Measurements from ENCODE around the gene WHRN. TPM values are rescaled to one million over a fixed set of nuclear protein-coding genes. Genes with fewer than 3 reads are reported as not detected.

Gene WHRN
- total RNA-seq, 4 donors from 2014 or later: 8.1 to 12.6 (median 10.7) TPM

DNA sequence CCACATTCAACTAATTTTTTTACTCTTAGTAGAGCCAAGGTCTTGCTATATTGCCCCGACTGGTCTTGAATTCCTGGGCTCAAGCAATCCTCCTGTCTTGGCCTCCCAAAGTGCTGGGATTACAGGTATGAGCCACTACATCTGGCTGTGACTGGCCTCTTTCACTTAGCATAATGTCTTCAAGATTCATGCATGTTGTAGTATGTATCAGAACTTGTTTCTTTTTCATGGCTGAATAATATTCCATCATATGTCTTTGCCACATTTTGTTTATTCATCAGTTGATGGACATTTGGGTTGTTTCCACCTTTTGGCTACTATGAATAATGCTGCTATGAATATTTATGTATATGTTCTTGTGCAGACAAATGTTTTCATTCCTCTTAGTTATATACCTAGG is 12.8 kb upstream of the WHRN start:
- Histone ChIP-seq H3K4me1 (no peaks in the 10 kb centered on the region), H3K4me3 (no peak overlapping the region), H3K27ac (replicated peaks in 1 of 4) (no peak overlapping the region), H3K9me3 (no peaks in the 10 kb centered on the region), H3K27me3 (no peaks in the 10 kb centered on the region), H3K36me3 (no peaks in the 10 kb centered on the region)
- DNase-seq (ENCODE audit: extremely low spot score): no peak
- TF ChIP-seq, protein P1, sequence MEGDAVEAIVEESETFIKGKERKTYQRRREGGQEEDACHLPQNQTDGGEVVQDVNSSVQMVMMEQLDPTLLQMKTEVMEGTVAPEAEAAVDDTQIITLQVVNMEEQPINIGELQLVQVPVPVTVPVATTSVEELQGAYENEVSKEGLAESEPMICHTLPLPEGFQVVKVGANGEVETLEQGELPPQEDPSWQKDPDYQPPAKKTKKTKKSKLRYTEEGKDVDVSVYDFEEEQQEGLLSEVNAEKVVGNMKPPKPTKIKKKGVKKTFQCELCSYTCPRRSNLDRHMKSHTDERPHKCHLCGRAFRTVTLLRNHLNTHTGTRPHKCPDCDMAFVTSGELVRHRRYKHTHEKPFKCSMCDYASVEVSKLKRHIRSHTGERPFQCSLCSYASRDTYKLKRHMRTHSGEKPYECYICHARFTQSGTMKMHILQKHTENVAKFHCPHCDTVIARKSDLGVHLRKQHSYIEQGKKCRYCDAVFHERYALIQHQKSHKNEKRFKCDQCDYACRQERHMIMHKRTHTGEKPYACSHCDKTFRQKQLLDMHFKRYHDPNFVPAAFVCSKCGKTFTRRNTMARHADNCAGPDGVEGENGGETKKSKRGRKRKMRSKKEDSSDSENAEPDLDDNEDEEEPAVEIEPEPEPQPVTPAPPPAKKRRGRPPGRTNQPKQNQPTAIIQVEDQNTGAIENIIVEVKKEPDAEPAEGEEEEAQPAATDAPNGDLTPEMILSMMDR (IDR thresholded peaks at IDR 0.05): no peak
- TF ChIP-seq POLR2AphosphoS5 (IDR thresholded peaks at IDR 0.05) (no peak), EP300 (IDR thresholded peaks at IDR 0.05) (no peak), POLR2A (IDR thresholded peaks at IDR 0.05; ENCODE audit: low read depth) (no peak)
- WGBS: 100% methylated on average over 1 of the region's 1 CpG
- intact Hi-C loops (cut with DNase I): no loop called here

DNA sequence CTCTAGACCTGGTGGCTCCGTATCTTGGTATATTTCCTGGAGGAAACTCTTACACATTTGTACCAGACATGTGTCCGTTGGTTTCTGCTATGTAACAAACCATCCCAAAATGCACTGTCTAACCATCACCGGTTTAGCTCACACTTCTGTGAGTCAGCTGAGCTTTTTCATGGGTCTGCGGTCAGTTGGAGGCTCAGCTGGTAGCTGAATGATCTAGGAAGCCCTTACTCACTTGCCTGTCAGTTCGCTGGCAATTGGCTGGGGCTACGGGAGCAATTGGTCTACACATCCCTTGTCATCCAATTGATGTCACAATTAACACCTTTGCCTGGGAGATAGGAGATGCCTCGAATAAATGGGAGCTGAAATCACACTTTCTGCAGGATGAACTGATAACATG is 11.6 kb upstream of the WHRN start:
- Histone ChIP-seq H3K4me1 (no peaks in the 10 kb centered on the region), H3K4me3 (no peak overlapping the region), H3K9me3 (no peaks in the 10 kb centered on the region), H3K36me3 (no peaks in the 10 kb centered on the region), H3K27me3 (no peaks in the 10 kb centered on the region), H3K27ac (replicated peaks in 1 of 4) (no peak overlapping the region)
- intact Hi-C loops (cut with DNase I): no loop called here
- no peak for DNase-seq (ENCODE audit: extremely low spot score)
- WGBS: 81% methylated on average over 6 of the region's 7 CpGs
- TF ChIP-seq EP300 (IDR thresholded peaks at IDR 0.05) (no peak), POLR2AphosphoS5 (IDR thresholded peaks at IDR 0.05) (no peak), POLR2A (IDR thresholded peaks at IDR 0.05; ENCODE audit: low read depth) (no peak)
- TF ChIP-seq, protein P1 (IDR thresholded peaks at IDR 0.05): no peak

DNA sequence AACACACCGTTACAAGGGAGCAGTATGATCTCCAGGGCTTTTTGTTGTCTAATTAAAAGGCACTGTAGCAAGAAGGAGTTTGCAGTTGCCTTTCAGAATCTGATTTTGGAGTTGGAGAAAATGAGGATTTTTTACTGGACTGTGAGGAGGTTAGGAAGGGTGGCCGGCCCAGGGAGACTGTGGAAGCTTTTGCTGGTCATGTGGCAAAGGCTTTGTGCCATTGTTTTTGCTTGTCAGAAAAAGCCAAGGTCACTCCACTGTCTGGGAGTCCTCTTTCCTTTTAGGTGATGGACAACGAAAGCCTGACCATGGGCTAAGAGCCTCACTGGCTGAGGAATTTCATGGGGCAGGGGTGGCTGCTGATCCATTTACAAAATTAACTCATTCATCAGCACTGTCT is 10.3 kb upstream of the WHRN start:
- H3K9me3 ChIP-seq: no peaks in the 10 kb centered on the region
- H3K27me3 ChIP-seq: no peaks in the 10 kb centered on the region
- no peaks in the 10 kb centered on the region for H3K36me3 ChIP-seq
- intact Hi-C loops (cut with DNase I): no loop called here
- TF ChIP-seq POLR2A (IDR thresholded peaks at IDR 0.05; ENCODE audit: low read depth) (no peak), EP300 (IDR thresholded peaks at IDR 0.05) (no peak), POLR2AphosphoS5 (IDR thresholded peaks at IDR 0.05) (no peak)
- TF ChIP-seq, protein P1 (IDR thresholded peaks at IDR 0.05): no peak
- DNase-seq (ENCODE audit: extremely low spot score): no peak
- no peak overlapping the region for H3K27ac ChIP-seq (replicated peaks in 1 of 4)
- 64% methylated on average over 3 of the region's 3 CpGs for WGBS
- H3K4me3 ChIP-seq: no peak overlapping the region
- H3K4me1 ChIP-seq: no peaks in the 10 kb centered on the region

DNA sequence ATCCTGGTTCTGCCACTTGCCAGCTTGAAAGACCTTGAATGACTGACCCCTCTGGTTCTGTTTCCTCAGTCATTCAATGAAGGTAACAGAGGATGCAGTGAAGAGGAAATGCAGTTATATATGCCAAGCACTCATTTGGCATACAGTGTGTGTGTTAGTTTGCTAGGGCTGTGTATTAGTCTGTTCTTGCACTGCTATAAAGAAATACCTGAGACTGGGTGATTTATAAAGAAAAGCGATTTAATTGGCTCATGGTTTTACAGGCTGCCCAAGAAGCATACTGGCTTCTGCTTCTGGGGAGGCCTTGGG is 8.6 kb upstream of the WHRN start:
- Histone ChIP-seq H3K27me3 (no peaks in the 10 kb centered on the region), H3K9me3 (no peaks in the 10 kb centered on the region), H3K4me3 (no peak overlapping the region), H3K4me1 (no peaks in the 10 kb centered on the region), H3K27ac (replicated peaks in 1 of 4) (no peak overlapping the region), H3K36me3 (no peaks in the 10 kb centered on the region)
- DNase-seq (ENCODE audit: extremely low spot score): no peak
- TF ChIP-seq POLR2A (IDR thresholded peaks at IDR 0.05; ENCODE audit: low read depth): no peak
- intact Hi-C loops (cut with DNase I): no loop called here
- 100% methylated on average over 1 of the region's 1 CpG for WGBS

DNA sequence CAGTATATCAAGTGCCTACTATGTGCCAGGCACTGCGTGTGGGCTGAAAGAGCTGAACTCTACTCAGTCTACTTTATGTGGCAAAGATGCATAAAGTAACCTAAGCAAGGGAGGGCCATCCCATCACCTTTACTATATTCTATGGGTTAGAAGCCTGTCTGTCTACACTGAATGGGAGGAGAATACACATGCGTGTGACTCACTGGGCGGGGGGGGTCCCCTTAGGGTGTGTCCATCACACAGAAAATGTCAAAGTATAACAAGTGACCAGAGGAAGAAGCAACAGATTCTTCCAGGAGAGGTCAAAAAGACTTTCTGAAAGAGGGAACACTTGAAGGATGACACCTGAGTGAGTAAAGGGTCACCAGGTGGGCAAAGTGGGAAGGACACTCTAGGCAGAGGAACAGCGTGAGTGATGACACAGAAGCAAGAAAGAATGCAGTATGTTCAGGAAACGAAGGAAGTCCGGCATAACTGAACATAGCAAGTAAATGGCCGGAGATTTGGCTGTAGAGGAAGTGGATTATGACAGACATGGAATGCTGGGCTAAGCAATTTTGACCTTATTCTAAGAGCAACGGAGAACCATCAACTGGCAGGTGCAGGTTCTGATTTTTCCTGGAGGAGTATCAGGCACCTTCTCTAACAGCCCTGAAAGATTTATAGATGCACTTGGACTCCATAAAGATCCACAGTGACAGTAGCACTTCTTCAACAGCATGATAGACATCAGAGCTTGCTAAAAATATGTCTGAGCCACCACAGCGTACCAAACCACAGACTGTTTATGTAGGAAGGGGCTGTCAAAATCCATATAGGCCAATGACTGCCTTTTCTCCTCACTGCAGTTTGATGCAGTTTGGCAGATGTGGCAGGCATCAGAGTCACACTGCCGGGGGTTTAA is 8.0 kb upstream of the WHRN start:
- intact Hi-C loops (cut with DNase I): no loop called here
- Histone ChIP-seq H3K27ac (replicated peaks in 1 of 4) (no peak overlapping the region), H3K4me3 (no peak overlapping the region), H3K36me3 (no peaks in the 10 kb centered on the region), H3K27me3 (no peaks in the 10 kb centered on the region), H3K4me1 (no peaks in the 10 kb centered on the region), H3K9me3 (no peaks in the 10 kb centered on the region)
- TF ChIP-seq POLR2AphosphoS5 (IDR thresholded peaks at IDR 0.05) (no peak), POLR2A (IDR thresholded peaks at IDR 0.05; ENCODE audit: low read depth) (no peak)
- TF ChIP-seq, protein P1 (IDR thresholded peaks at IDR 0.05): no peak
- 72% methylated on average over 10 of the region's 10 CpGs for WGBS
- no peak for DNase-seq (ENCODE audit: extremely low spot score)
